ENCODE data around the gene TRAIP. TPM values are rescaled to one million over a fixed set of nuclear protein-coding genes. Genes with fewer than 3 reads are reported as not detected.
"Not testable (repeated sequence)": the region's sequence is repeated elsewhere in the genome, so short reads cannot be mapped to it uniquely, and the experiment has no call there.

Gene TRAIP
- total RNA-seq, 1 donor = 2.7 TPM

GRCh38 chr3:49839193-49839809, 17.1 kb downstream of the TRAIP start:
- peak; percentile 69 to 94 (median 84) for DNase-seq (ENCODE audit: low read depth in 2 of 3, low spot score in 2 of 3)

GRCh38 chr3:49831341-49831740, 25.0 kb downstream of the TRAIP start:
- peak in 2 of 3 donors; percentile 17 to 57 for DNase-seq (ENCODE audit: low read depth in 2 of 3, low spot score in 2 of 3)

GRCh38 chr3:49826016-49826415, 30.3 kb downstream of the TRAIP start:
- DNase-seq (ENCODE audit: low read depth in 2 of 3, low spot score in 2 of 3) = no peak

- not testable (repeated sequence) for DNase-seq (ENCODE audit: low read depth in 2 of 3, low spot score in 2 of 3)
These were observed 33.2 kb downstream of the TRAIP start for GRCh38 chr3:49823131-49823530.

GRCh38 chr3:49813497-49814174, 42.7 kb downstream of the TRAIP start, which contains the start of gene UBA7:
UBA7 (minus strand) TSS chr3:49813953; CDS start chr3:49813787, 166 bp downstream.
- peak in 2 of 3 donors; percentile 55 to 63 for DNase-seq (ENCODE audit: low read depth in 2 of 3, low spot score in 2 of 3)

GRCh38 chr3:49812916-49813496, 43.4 kb downstream of the TRAIP start:
- DNase-seq (ENCODE audit: low read depth in 2 of 3, low spot score in 2 of 3) = no peak

- DNase-seq (ENCODE audit: low read depth in 2 of 3, low spot score in 2 of 3) = peak in 2 of 3 donors; percentile 33 to 45
These were observed 48.8 kb downstream of the TRAIP start for GRCh38 chr3:49807431-49808114.

- peak in 1 of 3 donors; percentile 28 for DNase-seq (ENCODE audit: low read depth in 2 of 3, low spot score in 2 of 3)
These were observed 49.5 kb downstream of the TRAIP start for GRCh38 chr3:49806850-49807249.

GRCh38 chr3:49805897-49806701, 50.3 kb downstream of the TRAIP start:
- peak in 2 of 3 donors; percentile 92 to 98 for DNase-seq (ENCODE audit: low read depth in 2 of 3, low spot score in 2 of 3)

GRCh38 chr3:49805367-49805782, 51.0 kb downstream of the TRAIP start:
- DNase-seq (ENCODE audit: low read depth in 2 of 3, low spot score in 2 of 3) = peak in 2 of 3 donors; percentile 63 to 78

- peak in 1 of 3 donors; percentile 22 for DNase-seq (ENCODE audit: low read depth in 2 of 3, low spot score in 2 of 3)
These were observed 52.0 kb downstream of the TRAIP start for GRCh38 chr3:49804141-49805041.

GRCh38 chr3:49803465-49804140, 52.8 kb downstream of the TRAIP start:
- peak in 2 of 3 donors; percentile 59 to 78 for DNase-seq (ENCODE audit: low read depth in 2 of 3, low spot score in 2 of 3)

GRCh38 chr3:49802719-49803464, 53.5 kb downstream of the TRAIP start, which contains the start of gene INKA1:
INKA1 (plus strand) TSS chr3:49803261; CDS start chr3:49803393, 132 bp downstream.
- peak; percentile 74 to 93 (median 86) for DNase-seq (ENCODE audit: low read depth in 2 of 3, low spot score in 2 of 3)

- DNase-seq (ENCODE audit: low read depth in 2 of 3, low spot score in 2 of 3) = no peak
These were observed 55.2 kb downstream of the TRAIP start for GRCh38 chr3:49801160-49801559.

- no peak for DNase-seq (ENCODE audit: low read depth in 2 of 3, low spot score in 2 of 3)
These were observed 56.6 kb downstream of the TRAIP start, which contains the start of gene CDHR4 for GRCh38 chr3:49799761-49800160. CDHR4 (minus strand) TSS chr3:49799873; CDS start chr3:49799812, 61 bp downstream.

GRCh38 chr3:49799105-49799504, 57.3 kb downstream of the TRAIP start:
- DNase-seq (ENCODE audit: low read depth in 2 of 3, low spot score in 2 of 3) = no peak

All from hematopoietic multipotent progenitor cell (in vitro differentiated cells).